Measurements from ENCODE around the gene TNFSF11. TPM values are rescaled to one million over a fixed set of nuclear protein-coding genes. Genes with fewer than 3 reads are reported as not detected.

Gene TNFSF11
- total RNA-seq, 1 donor from 2014 or later: 2.1 TPM

DNA sequence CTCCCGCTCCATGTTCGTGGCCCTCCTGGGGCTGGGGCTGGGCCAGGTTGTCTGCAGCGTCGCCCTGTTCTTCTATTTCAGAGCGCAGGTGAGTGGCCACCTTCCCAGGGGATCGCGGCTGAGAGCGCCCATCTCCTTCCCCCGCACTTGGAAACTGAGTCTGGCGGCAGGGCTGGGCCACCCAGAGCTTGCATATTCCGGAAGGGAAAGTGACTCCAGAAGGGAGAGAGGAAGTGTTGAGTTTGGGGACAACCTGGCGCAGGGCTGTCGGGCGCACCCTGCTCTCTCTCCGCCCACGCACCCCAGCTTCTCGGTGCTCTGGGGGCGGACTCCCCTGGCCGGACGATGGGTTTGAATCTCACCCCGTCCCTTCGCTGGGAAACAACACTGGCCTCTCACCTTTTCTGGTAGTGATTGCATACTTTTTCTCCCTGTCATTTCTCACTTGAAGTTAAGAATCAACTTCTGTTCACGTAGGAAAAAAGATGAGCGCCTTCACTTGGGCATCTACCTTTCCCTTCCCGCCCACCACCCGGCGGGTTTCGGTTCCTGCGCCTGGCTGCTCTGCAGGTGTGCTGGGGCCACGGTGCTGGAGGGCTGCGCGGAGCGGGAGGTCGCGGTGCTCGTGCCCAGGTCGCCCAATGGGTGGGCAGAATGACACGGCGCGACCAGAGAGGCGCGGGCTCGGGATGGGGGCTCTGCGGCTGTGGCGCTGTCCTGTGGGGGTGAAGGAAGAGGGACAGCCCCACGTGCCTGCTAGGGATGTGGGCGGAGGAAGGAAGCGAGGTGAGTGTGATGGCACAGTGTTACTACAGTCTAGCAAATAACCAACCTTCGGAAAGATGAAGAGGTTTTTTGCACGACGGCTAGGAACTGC lies 721 bp downstream of the TNFSF11 start:
- Mint-ChIP-seq H3K4me3 (peak overlapping the region; percentile 82), H3K27ac (peak overlapping the region; percentile 27), H3K9me3 (peaks cover 4% of the 10 kb centered on the region), H3K27me3 (peaks cover 54% of the 10 kb centered on the region), H3K36me3 (ENCODE audit: low read depth) (no peaks in the 10 kb centered on the region), H3K4me1 (peaks cover 22% of the 10 kb centered on the region)
- intact Hi-C loops (cut with micrococcal nuclease): loop anchor here (1.0 to 5.0 kb wide), 7 partner anchors 26 to 303 kb away; no protein-coding TSS in a partner anchor
- DNase-seq: peak; percentile 72

DNA sequence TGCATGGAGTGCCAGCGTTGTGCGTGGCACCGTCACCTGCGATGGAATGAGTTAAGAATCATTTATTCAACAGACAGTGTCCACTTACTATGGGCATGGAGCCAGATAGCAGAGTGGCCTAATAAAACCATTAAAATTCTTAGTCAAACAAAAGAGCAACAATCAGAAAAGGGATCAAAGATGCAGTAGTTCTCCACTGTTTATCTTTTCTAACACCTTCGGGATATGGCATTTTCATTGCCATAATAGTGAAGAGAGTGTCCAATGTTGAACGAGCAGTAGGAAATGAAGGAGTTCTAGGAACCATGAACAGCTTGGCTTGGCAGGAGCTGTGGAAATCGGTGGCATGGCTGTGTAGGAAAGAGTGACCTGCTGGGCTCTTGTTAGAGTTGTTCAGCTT lies 2.0 kb downstream of the TNFSF11 start:
- intact Hi-C loops (cut with micrococcal nuclease): loop anchor here (1.0 to 5.0 kb wide), 6 partner anchors 24 to 305 kb away; no protein-coding TSS in a partner anchor
- Mint-ChIP-seq H3K36me3 (ENCODE audit: low read depth) (no peaks in the 10 kb centered on the region), H3K4me3 (no peak overlapping the region), H3K27me3 (peaks cover 51% of the 10 kb centered on the region), H3K9me3 (peaks cover 2% of the 10 kb centered on the region), H3K27ac (no peak overlapping the region), H3K4me1 (peaks cover 22% of the 10 kb centered on the region)
- DNase-seq: no peak

DNA sequence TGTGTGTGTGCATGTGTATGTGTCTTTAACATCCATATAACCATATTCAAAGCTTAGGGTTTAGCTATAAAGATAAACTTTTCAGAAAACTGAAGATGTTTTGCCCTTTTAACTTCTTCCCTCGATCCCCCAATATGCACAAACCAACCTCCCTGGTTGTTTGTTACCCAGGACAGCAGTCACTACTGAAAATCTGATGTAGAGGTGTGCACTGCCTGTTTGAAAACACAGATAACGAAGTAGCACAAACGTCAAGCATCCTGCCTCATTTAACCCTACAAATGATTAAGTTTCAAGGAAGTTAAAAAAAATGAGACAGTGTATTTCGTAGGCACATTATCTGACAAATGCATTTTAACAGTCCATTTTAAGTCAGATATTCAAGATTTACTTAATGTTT lies 3.6 kb downstream of the TNFSF11 start:
- H3K9me3 Mint-ChIP-seq: no peaks in the 10 kb centered on the region
- H3K4me3 Mint-ChIP-seq: no peak overlapping the region
- peaks cover 38% of the 10 kb centered on the region for H3K27me3 Mint-ChIP-seq
- peaks cover 22% of the 10 kb centered on the region for H3K4me1 Mint-ChIP-seq
- H3K36me3 Mint-ChIP-seq (ENCODE audit: low read depth): no peaks in the 10 kb centered on the region
- DNase-seq: no peak
- no peak overlapping the region for H3K27ac Mint-ChIP-seq
- intact Hi-C loops (cut with micrococcal nuclease): loop anchor here (5.0 kb wide), 1 partner anchor 170 kb away; no protein-coding TSS in a partner anchor

DNA sequence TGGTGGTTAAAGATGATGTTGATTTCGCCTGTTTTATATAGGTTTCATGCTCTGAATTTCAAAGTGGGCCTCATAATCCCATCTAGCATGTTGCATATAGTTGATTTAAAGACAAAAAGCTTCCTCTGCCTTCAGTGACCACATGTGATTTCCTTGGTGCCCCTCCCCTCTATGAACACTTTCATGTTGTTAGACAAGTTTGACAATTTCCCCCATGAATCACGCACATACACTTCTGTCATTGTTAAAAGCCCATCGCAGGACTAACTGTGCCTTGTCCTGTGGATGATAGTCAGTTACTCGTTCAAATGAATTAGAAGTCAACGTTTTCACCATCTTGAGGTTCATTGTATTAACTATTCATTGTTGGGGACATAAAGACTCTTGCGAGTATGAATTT lies 6.7 kb downstream of the TNFSF11 start:
- H3K36me3 Mint-ChIP-seq (ENCODE audit: low read depth): no peaks in the 10 kb centered on the region
- peaks cover 22% of the 10 kb centered on the region for H3K27me3 Mint-ChIP-seq
- no peaks in the 10 kb centered on the region for H3K9me3 Mint-ChIP-seq
- DNase-seq: no peak
- H3K4me3 Mint-ChIP-seq: no peak overlapping the region
- intact Hi-C loops (cut with micrococcal nuclease): no loop called here
- H3K27ac Mint-ChIP-seq: no peak overlapping the region
- H3K4me1 Mint-ChIP-seq: peaks cover 9% of the 10 kb centered on the region

DNA sequence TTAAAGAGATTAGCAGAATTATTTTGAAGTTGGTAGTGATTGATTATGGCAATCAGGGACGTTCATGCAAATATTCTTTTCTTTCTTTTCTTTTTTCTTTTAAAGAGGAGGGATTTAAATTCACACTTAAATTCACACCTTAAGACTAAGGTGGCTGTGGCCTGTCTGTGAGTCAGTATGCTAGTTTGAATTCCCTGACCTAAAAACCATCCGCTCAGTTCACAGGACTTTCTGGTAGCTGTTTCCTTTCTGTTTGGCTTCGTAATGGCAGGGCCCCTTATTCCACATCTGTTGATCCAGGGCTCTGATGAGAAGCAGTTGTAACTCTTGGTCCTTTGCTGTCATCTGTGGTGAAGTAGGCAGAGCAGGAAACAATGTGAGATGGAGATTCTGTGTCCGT lies 7.5 kb downstream of the TNFSF11 start:
- intact Hi-C loops (cut with micrococcal nuclease): no loop called here
- Mint-ChIP-seq H3K36me3 (ENCODE audit: low read depth) (no peaks in the 10 kb centered on the region), H3K4me3 (no peak overlapping the region), H3K4me1 (peaks cover 3% of the 10 kb centered on the region), H3K9me3 (no peaks in the 10 kb centered on the region), H3K27ac (no peak overlapping the region), H3K27me3 (peaks cover 17% of the 10 kb centered on the region)
- DNase-seq: no peak

DNA sequence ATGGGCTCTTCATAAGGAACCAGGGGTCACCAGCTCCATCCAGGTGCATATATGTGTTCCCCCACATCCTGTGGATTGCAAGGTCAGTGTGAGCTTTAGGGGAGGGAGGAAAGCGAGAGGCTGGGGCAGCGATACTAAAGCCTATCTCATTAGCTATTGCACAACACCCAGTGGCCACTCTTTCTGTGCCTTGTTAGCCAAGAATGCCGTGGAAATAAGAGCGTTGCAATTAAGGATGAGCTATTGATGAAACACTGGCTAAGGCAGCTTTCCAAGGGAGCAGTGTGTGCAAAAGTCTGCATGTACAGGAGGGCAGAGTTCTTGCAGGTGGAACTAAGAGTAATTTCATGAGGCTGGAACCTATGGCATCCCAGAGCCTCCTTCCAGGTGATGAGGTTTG lies 17.6 kb downstream of the TNFSF11 start:
- Mint-ChIP-seq H3K9me3 (no peaks in the 10 kb centered on the region), H3K36me3 (ENCODE audit: low read depth) (no peaks in the 10 kb centered on the region)
- intact Hi-C loops (cut with micrococcal nuclease): loop anchor here (10.0 kb wide), 1 partner anchor 383 kb away; no protein-coding TSS in a partner anchor

DNA sequence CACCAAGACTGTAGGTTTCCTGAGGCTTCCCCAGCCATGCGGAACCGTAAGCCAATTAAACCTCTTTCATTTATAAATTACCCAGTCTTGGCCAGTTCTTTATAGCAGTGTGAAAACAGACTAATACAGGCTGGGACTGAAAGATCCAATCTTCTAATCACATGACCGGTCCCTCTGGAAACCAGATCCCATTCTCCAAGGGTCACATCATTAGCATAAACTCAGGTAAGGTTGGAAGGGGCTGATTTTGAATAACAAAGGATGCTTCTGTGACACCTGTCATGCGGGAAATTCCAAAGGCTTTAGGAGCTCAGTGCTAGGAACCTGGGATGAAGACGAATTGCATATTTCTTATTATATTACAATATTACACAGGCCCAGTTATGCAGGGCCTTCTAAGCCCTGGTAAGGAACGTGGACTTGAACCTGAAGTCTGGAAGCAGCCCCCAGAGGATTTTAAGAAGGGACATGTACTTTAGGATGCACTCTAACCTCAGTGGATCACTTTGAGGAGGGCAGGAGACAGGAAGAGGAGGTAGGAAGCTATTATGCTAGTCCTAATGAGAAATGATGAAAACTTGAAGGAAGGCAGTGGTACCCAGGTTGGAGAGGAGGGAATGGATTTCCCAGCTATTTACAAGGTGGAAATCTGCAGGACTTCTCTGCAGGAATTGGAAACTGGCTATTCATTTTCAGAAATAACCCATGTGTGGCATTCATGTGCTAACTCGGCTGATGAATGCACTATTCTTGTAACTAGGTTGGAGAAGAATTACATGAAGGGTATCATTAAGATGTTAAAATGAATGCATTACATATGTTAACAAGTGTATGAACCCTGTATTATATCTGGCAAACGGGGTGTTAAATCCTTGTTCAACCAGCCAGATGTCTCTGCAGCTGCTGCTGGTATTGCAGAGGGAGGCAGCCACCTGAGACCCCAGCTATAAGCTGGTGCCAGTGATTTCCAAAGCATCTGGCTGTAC lies 19.3 kb downstream of the TNFSF11 start:
- no peaks in the 10 kb centered on the region for H3K36me3 Mint-ChIP-seq (ENCODE audit: low read depth)

More for the DNA sequence above, 17.6 kb downstream of the TNFSF11 start:
- H3K27me3 Mint-ChIP-seq: peaks cover 14% of the 10 kb centered on the region
- no peak for DNase-seq
- no peaks in the 10 kb centered on the region for H3K4me1 Mint-ChIP-seq
- H3K4me3 Mint-ChIP-seq: no peak overlapping the region
- H3K27ac Mint-ChIP-seq: no peak overlapping the region

DNA sequence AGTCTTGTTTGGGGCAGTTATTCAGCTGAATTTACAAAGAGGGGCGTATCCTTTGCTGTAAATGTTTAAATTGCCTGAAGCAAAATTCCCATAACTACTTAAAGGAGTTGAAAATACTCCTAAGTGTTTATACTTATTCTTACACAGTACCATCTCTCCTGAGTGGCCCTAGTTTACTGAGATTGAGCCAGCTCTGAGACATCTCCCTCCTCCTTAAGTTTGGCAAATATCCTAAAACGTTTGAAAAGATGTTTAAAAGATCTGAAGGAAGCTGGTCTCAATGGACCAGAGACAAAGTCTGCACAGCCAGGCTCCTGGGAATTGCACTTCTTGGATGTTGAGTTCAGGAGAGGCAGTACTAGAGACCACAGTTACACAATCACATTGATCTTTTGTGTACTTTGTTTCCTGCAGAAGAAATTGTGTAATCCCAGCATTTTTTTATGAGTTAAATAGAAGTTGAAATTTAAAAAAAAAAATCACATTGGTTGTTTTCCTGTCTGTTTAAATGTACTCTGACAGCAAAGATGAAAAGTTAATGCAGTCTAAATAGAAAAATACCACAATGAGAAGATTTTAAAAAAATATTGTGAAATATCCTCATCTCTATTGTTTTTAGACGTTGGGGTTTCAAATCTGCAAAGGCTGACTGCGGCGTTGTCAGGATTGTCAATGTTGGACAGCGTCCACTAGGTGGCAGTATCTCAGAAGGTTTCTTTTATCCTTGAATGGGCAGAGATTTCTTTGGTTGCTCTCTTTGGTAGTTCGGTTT lies 20.7 kb downstream of the TNFSF11 start:
- peak; percentile 85 for DNase-seq
- Mint-ChIP-seq H3K27ac (no peak overlapping the region), H3K4me1 (no peaks in the 10 kb centered on the region), H3K36me3 (ENCODE audit: low read depth) (no peaks in the 10 kb centered on the region), H3K4me3 (no peak overlapping the region), H3K9me3 (no peaks in the 10 kb centered on the region), H3K27me3 (peaks cover 6% of the 10 kb centered on the region)
- intact Hi-C loops (cut with micrococcal nuclease): loop anchor here (1.0 to 10.0 kb wide), 3 partner anchors 260 to 1208 kb away; no protein-coding TSS in a partner anchor

More for the DNA sequence above, 19.3 kb downstream of the TNFSF11 start:
- peaks cover 8% of the 10 kb centered on the region for H3K27me3 Mint-ChIP-seq
- no peak for DNase-seq
- intact Hi-C loops (cut with micrococcal nuclease): loop anchor here (10.0 kb wide), 1 partner anchor 382 kb away; no protein-coding TSS in a partner anchor
- H3K9me3 Mint-ChIP-seq: no peaks in the 10 kb centered on the region
- no peak overlapping the region for H3K27ac Mint-ChIP-seq
- H3K4me1 Mint-ChIP-seq: no peaks in the 10 kb centered on the region
- H3K4me3 Mint-ChIP-seq: no peak overlapping the region

DNA sequence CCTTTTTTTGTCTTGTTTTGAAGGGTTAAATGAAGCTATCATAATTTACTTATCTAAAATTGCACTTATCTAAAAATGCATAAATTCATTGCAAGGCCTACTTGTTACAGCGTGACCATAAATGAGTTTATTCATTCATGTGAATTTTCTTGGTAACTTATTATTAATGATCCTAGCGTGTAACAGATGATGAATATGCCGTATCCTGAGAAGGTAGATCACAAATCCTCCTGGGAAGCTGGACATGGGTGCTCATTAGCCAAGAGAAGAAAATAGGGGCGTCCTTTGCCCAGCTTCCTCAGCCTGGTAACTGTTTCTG lies 21.3 kb downstream of the TNFSF11 start:
- Mint-ChIP-seq H3K9me3 (no peaks in the 10 kb centered on the region), H3K36me3 (ENCODE audit: low read depth) (no peaks in the 10 kb centered on the region), H3K27ac (no peak overlapping the region), H3K4me3 (no peak overlapping the region), H3K4me1 (no peaks in the 10 kb centered on the region), H3K27me3 (peaks cover 6% of the 10 kb centered on the region)
- no peak for DNase-seq
- intact Hi-C loops (cut with micrococcal nuclease): loop anchor here (1.0 to 10.0 kb wide), 3 partner anchors 261 to 1207 kb away; no protein-coding TSS in a partner anchor

DNA sequence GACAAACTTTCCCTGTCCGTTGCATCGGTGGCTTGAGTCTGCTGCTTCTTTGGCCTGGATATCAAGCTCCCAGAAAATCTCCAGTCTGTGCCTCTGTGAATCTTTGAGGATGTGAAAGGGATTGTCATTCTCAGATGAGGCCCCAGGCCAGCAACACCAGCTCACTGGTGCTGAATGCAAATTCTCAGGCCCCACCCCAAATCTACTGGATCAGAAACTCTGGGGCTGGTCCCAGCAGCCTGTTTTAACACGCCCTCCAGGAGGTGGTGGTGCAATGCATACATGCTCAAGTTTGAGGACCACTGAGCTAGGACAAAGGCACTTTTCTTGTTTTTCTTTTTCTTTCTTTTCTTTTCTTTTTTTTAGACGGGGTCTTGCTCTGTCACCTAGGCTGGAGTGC lies 23.6 kb downstream of the TNFSF11 start:
- Mint-ChIP-seq H3K27ac (no peak overlapping the region), H3K4me1 (peaks cover 7% of the 10 kb centered on the region), H3K27me3 (peaks cover 2% of the 10 kb centered on the region), H3K4me3 (no peak overlapping the region), H3K36me3 (ENCODE audit: low read depth) (no peaks in the 10 kb centered on the region), H3K9me3 (no peaks in the 10 kb centered on the region)
- no peak for DNase-seq
- intact Hi-C loops (cut with micrococcal nuclease): loop anchor here (5.0 to 10.0 kb wide), 2 partner anchors 377 to 1205 kb away; no protein-coding TSS in a partner anchor

DNA sequence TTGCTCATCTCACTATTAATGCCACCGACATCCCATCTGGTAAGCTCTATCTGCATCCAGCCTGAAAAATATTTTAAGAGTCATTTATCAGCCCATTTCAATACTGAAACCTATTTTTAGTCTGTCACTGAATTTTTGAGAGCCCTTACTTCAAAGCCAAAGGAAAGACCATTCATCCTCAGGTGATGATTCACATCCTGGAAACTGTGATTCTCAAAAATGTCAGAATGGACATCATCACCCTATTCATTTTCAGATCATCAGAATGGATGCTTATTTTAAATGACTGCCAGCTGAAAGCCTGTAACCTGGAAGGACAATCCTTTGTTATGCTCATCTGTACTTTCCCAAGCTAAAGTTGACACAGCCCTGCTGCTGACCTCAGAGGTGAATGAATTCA lies 27.0 kb downstream of the TNFSF11 start:
- Mint-ChIP-seq H3K36me3 (ENCODE audit: low read depth) (no peaks in the 10 kb centered on the region), H3K9me3 (no peaks in the 10 kb centered on the region), H3K27me3 (peaks cover 2% of the 10 kb centered on the region), H3K4me1 (peaks cover 7% of the 10 kb centered on the region), H3K4me3 (no peak overlapping the region), H3K27ac (peak overlapping the region; percentile 76)
- intact Hi-C loops (cut with micrococcal nuclease): loop anchor here (1.0 kb wide), 1 partner anchor 26 kb away; no protein-coding TSS in a partner anchor
- DNase-seq: no peak

DNA sequence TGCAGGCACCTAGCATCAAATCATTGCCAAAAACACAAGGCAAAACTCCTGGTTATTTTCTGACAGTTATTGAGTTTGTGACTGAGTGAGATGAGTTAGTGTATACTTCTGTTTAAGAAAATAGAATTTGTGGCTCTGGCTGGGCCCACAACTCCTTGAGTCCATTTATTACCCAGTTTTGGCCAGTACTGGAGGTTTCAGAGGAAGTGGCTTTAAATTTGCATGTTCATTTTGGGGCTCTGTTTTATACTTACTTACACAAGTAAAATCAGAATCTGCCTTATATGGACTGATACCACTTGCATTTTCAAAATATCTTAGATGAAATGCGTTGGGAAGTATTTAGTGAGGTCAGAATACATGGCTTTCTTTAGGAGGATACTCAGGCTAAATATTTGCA lies 29.0 kb downstream of the TNFSF11 start:
- Mint-ChIP-seq H3K27ac (no peak overlapping the region), H3K9me3 (no peaks in the 10 kb centered on the region), H3K27me3 (no peaks in the 10 kb centered on the region), H3K36me3 (ENCODE audit: low read depth) (no peaks in the 10 kb centered on the region), H3K4me1 (peaks cover 7% of the 10 kb centered on the region), H3K4me3 (no peak overlapping the region)
- no peak for DNase-seq
- intact Hi-C loops (cut with micrococcal nuclease): no loop called here

DNA sequence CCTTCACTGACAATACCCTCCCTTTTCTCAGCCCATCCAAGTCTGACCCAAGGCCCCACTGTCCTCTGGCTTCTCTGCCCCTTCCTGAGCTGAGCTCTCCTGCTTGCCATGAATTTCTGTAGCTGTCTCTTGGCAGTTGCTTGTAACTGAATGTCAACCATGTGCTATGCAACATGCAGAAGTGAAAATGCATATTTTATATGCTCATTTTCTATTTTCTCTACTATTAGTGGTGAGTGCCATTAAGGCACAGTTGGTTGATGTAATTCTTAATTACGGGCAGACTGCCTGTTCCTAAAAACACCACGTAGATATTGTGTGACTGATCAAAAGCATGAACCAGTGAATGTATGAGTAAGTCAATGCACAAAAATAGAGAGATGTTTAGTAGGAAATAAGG lies 29.6 kb downstream of the TNFSF11 start:
- Mint-ChIP-seq H3K36me3 (ENCODE audit: low read depth) (no peaks in the 10 kb centered on the region), H3K4me1 (peaks cover 7% of the 10 kb centered on the region), H3K4me3 (no peak overlapping the region), H3K9me3 (no peaks in the 10 kb centered on the region), H3K27ac (no peak overlapping the region), H3K27me3 (no peaks in the 10 kb centered on the region)
- intact Hi-C loops (cut with micrococcal nuclease): no loop called here
- no peak for DNase-seq
